Measurements from ENCODE around the gene ATXN7L1.
A peak's percentile ranks its signal among the peaks of the same experiment; 100 is the strongest.

Gene ATXN7L1

DNA sequence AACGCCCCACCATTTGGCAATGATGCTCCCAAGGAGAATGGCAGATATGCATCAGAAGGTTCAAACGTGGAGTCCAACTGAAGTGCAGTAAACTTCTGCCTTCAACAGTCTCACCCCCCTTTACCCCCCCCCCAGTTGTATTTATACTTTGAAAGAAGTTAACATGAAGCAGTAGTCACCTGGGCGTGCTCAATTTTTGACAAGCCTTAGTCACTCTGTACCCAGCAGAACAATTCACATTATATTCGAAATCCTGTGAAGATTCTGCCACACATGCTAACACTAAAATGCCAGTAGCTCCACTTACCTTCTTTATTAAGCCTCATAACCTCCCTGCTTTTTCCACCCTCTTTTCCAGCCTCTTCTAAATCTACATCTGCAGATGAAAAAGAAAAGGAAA, 894 bp downstream of the ATXN7L1 start:
- ChIA-PET POLR2A (ENCODE audit: low non-redundant PET) (no interaction called here), CTCF (no interaction called here)
- peak overlapping the region; percentile 80 for H3K27ac ChIP-seq
- TF ChIP-seq, protein P1, sequence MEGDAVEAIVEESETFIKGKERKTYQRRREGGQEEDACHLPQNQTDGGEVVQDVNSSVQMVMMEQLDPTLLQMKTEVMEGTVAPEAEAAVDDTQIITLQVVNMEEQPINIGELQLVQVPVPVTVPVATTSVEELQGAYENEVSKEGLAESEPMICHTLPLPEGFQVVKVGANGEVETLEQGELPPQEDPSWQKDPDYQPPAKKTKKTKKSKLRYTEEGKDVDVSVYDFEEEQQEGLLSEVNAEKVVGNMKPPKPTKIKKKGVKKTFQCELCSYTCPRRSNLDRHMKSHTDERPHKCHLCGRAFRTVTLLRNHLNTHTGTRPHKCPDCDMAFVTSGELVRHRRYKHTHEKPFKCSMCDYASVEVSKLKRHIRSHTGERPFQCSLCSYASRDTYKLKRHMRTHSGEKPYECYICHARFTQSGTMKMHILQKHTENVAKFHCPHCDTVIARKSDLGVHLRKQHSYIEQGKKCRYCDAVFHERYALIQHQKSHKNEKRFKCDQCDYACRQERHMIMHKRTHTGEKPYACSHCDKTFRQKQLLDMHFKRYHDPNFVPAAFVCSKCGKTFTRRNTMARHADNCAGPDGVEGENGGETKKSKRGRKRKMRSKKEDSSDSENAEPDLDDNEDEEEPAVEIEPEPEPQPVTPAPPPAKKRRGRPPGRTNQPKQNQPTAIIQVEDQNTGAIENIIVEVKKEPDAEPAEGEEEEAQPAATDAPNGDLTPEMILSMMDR (conservative IDR thresholded peaks at IDR 0.05; ENCODE audit: low read depth): no peak
- no peak for DNase-seq (ENCODE audit: low spot score)

DNA sequence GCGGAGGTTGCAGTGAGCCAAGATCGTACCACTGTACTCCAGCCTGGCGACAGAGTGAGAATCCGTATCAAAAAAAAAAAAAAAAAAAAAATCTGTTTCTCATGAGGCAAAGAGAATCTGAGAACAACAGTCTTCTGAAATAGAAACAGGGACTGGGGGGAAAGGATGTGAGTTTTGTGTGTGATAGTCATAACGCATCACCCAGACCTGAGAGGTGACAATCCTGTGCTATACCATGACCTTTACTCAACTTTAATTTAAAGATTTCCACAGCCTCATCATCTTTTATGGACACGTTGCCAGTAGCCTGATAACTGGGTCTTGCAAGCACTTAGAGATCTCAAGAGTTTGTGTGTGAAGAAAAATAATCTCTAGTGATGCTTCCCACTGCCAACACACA, 2.3 kb downstream of the ATXN7L1 start:
- TF ChIP-seq, protein P1 (conservative IDR thresholded peaks at IDR 0.05; ENCODE audit: low read depth): no peak
- H3K27ac ChIP-seq: no peak overlapping the region
- CTCF ChIA-PET: no interaction called here
- no peak for DNase-seq (ENCODE audit: low spot score)
- POLR2A ChIA-PET (ENCODE audit: low non-redundant PET): no interaction called here

DNA sequence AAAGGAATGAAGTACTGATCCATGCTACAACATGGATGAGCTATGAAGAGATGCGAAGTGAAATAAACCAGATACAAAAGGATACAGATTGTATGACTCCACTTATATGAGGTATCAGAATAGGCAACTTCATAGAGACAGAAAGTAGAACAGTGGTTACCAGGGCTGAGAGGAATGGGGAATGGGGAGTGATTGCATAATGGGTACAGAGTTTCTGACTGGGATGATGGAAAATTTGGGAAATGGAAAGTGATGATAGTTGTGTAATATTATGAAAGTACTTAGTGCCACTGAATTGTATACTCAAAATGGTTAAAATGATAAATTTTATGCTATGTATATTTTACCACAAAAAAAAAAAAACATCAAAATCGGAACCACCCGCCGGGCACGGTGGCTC, 3.9 kb downstream of the ATXN7L1 start:
- H3K27ac ChIP-seq: no peak overlapping the region
- TF ChIP-seq, protein P1 (conservative IDR thresholded peaks at IDR 0.05; ENCODE audit: low read depth): no peak
- ChIA-PET POLR2A (ENCODE audit: low non-redundant PET) (no interaction called here), CTCF (interaction anchor here (0.6 to 0.8 kb wide), 2 partner anchors 40 to 83 kb away, joined by 3 to 4 read pairs; no protein-coding TSS in a partner anchor)
- no peak for DNase-seq (ENCODE audit: low spot score)

DNA sequence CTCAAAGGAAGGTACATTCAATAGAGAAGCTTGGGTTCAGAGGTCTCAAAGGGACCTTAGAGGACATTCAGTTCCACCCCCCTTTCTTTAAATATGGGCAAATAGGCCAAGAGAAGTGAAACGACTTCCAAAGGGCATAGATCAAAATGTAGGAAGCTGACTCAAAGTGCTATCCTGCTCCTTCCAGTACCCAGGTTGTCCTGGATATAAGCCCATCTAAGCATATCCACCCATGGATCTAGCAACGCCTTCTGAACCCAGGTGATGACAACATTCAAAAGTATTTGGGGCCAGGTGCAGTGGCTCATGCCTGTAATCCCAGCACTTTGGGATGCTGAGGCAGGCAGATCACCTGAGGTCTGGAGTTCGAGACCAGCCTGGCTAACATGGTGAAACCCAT, 5.3 kb downstream of the ATXN7L1 start:
- peak overlapping the region; percentile 25; the same call in 1 of the 2 replicates for H3K27ac ChIP-seq
- ChIA-PET POLR2A (ENCODE audit: low non-redundant PET) (no interaction called here), CTCF (interaction anchor here (0.5 to 0.6 kb wide), 2 partner anchors 17 to 862 kb away, joined by 6 to 12 read pairs; no protein-coding TSS in a partner anchor)
- TF ChIP-seq, protein P1 (conservative IDR thresholded peaks at IDR 0.05; ENCODE audit: low read depth): no peak
- peak; percentile 30 for DNase-seq (ENCODE audit: low spot score)

DNA sequence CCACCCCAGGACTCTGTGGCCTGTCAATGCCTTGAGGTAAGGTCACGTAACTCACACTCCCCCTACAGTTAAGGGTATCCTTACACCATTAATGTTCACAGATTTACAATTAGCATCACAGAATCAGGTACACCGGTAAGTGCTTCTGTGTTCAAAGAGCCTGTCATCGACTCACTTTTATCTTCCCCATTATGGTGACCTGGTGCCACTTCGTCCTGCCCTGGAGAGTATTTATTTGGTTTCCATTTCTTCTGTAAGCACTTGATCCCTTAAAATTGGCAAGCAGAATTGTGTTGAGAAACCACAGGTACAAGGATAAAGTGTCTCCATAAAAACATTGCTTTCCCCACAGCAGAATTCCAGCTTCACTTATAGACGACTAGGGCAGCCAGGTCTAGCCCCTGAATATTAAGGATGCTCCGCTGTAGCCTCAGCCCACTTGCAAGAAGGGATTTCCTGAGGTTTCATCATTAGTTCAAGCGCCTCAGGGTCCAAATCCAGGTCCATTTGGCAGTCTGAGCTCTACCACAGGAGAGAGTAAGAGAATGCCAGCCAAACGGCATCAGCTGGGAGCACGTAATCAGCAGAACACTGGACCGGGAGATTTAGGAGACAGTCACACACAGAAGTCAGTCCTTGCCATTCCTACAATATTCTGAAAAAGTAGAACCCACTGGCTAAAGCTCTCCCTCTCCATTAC, 10.1 kb downstream of the ATXN7L1 start:
- TF ChIP-seq, protein P1 (conservative IDR thresholded peaks at IDR 0.05; ENCODE audit: low read depth): no peak
- no peak overlapping the region for H3K27ac ChIP-seq
- ChIA-PET CTCF (no interaction called here), POLR2A (ENCODE audit: low non-redundant PET) (no interaction called here)
- no peak for DNase-seq (ENCODE audit: low spot score)

DNA sequence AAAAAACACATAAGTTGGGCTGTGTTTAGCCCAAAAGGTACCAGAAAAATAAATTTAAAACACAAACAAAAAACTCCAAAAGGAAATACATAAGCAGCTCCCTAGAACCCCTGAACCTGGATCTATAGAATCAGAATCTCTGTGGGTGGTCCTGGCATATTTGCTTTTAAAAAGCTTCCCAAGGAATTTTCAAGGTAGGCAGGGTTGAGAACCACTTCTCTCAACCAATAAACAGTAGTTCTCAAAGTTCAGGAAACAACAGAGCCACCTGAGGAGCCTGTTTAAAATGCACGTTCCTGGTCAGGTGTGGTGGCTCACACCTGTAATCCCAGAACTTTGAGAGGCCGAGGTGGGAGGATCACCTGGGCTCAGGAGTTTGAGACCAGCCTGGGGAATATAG, 12.5 kb downstream of the ATXN7L1 start:
- POLR2A ChIA-PET (ENCODE audit: low non-redundant PET): no interaction called here
- CTCF ChIA-PET: interaction anchor here (0.6 to 0.7 kb wide), 3 partner anchors 28 to 780 kb away, joined by 3 to 5 read pairs (median 3); no protein-coding TSS in a partner anchor
- DNase-seq (ENCODE audit: low spot score): no peak
- TF ChIP-seq, protein P1 (conservative IDR thresholded peaks at IDR 0.05; ENCODE audit: low read depth): no peak
- no peak overlapping the region for H3K27ac ChIP-seq

All from RWPE1 (cell line).